ENCODE results near the gene INPP5K.

Gene INPP5K

GRCh38 chr17:1495265-1495989, 21.0 kb downstream of the INPP5K start:
- FAIRE-seq (no peak), DNase-seq (ENCODE audit: insufficient read length, low spot score) (no peak)
- TF ChIP-seq POU2F2 (IDR thresholded peaks at IDR 0.05; ENCODE audit: low read depth, low read length) (no peak), PAX5 (IDR thresholded peaks at IDR 0.05; ENCODE audit: insufficient read depth, low read length, severe bottlenecking) (no peak), TAF1 (IDR thresholded peaks at IDR 0.05; ENCODE audit: low read depth, low read length) (no peak), POLR2A (IDR thresholded peaks at IDR 0.05; ENCODE audit: low read depth, low read length) (no peak), POLR2AphosphoS5 (IDR thresholded peaks at IDR 0.05; ENCODE audit: low read depth, low read length) (no peak), SPI1 (IDR thresholded peaks at IDR 0.05; ENCODE audit: low read depth, low read length) (no peak)

GRCh38 chr17:1494736-1495253, 21.6 kb downstream of the INPP5K start:
- DNase-seq (ENCODE audit: insufficient read length, low spot score): no peak
- FAIRE-seq: no peak
- TF ChIP-seq POLR2AphosphoS5 (IDR thresholded peaks at IDR 0.05; ENCODE audit: low read depth, low read length) (no peak), SPI1 (IDR thresholded peaks at IDR 0.05; ENCODE audit: low read depth, low read length) (no peak), TAF1 (IDR thresholded peaks at IDR 0.05; ENCODE audit: low read depth, low read length) (no peak), PAX5 (IDR thresholded peaks at IDR 0.05; ENCODE audit: insufficient read depth, low read length, severe bottlenecking) (no peak), POLR2A (IDR thresholded peaks at IDR 0.05; ENCODE audit: low read depth, low read length) (no peak), POU2F2 (IDR thresholded peaks at IDR 0.05; ENCODE audit: low read depth, low read length) (no peak)

- TF ChIP-seq POLR2A (IDR thresholded peaks at IDR 0.05; ENCODE audit: low read depth, low read length) (no peak), TAF1 (IDR thresholded peaks at IDR 0.05; ENCODE audit: low read depth, low read length) (no peak), POU2F2 (IDR thresholded peaks at IDR 0.05; ENCODE audit: low read depth, low read length) (no peak), POLR2AphosphoS5 (IDR thresholded peaks at IDR 0.05; ENCODE audit: low read depth, low read length) (no peak), SPI1 (IDR thresholded peaks at IDR 0.05; ENCODE audit: low read depth, low read length) (no peak), PAX5 (IDR thresholded peaks at IDR 0.05; ENCODE audit: insufficient read depth, low read length, severe bottlenecking) (no peak)
- DNase-seq (ENCODE audit: insufficient read length, low spot score): no peak
These were observed 22.2 kb downstream of the INPP5K start for GRCh38 chr17:1494203-1494602.

GRCh38 chr17:1493291-1493980, 23.0 kb downstream of the INPP5K start:
- TF ChIP-seq POLR2A (IDR thresholded peaks at IDR 0.05; ENCODE audit: low read depth, low read length): no peak
- TF ChIP-seq SPI1 (IDR thresholded peaks at IDR 0.05; ENCODE audit: low read depth, low read length): no peak
- no peak for TF ChIP-seq POLR2AphosphoS5 (IDR thresholded peaks at IDR 0.05; ENCODE audit: low read depth, low read length)
- no peak for TF ChIP-seq TAF1 (IDR thresholded peaks at IDR 0.05; ENCODE audit: low read depth, low read length)
- TF ChIP-seq POU2F2 (IDR thresholded peaks at IDR 0.05; ENCODE audit: low read depth, low read length): no peak
- no peak for TF ChIP-seq PAX5 (IDR thresholded peaks at IDR 0.05; ENCODE audit: insufficient read depth, low read length, severe bottlenecking)
- DNase-seq (ENCODE audit: insufficient read length, low spot score) (no peak), FAIRE-seq (no peak)

More at GRCh38 chr17:1494203-1494602, 22.2 kb downstream of the INPP5K start:
- FAIRE-seq: no peak

GRCh38 chr17:1492249-1493206, 23.9 kb downstream of the INPP5K start, which contains the start of gene MYO1C:
Gene MYO1C (minus strand): TSS chr17:1492686. CDS start chr17:1492487, 199 bp downstream.
- no peak for FAIRE-seq
- no peak for TF ChIP-seq POLR2A (IDR thresholded peaks at IDR 0.05; ENCODE audit: low read depth, low read length)
- no peak for TF ChIP-seq TAF1 (IDR thresholded peaks at IDR 0.05; ENCODE audit: low read depth, low read length)
- TF ChIP-seq PAX5 (IDR thresholded peaks at IDR 0.05; ENCODE audit: insufficient read depth, low read length, severe bottlenecking): no peak
- TF ChIP-seq POU2F2 (IDR thresholded peaks at IDR 0.05; ENCODE audit: low read depth, low read length): no peak
- no peak for TF ChIP-seq POLR2AphosphoS5 (IDR thresholded peaks at IDR 0.05; ENCODE audit: low read depth, low read length)
- no peak for TF ChIP-seq SPI1 (IDR thresholded peaks at IDR 0.05; ENCODE audit: low read depth, low read length)
- DNase-seq (ENCODE audit: insufficient read length, low spot score): no peak

- DNase-seq (ENCODE audit: insufficient read length, low spot score) (peak; percentile 92), FAIRE-seq (peak; percentile 86)
- no peak for TF ChIP-seq POLR2A (IDR thresholded peaks at IDR 0.05; ENCODE audit: low read depth, low read length)
- no peak for TF ChIP-seq PAX5 (IDR thresholded peaks at IDR 0.05; ENCODE audit: insufficient read depth, low read length, severe bottlenecking)
- no peak for TF ChIP-seq TAF1 (IDR thresholded peaks at IDR 0.05; ENCODE audit: low read depth, low read length)
- no peak for TF ChIP-seq SPI1 (IDR thresholded peaks at IDR 0.05; ENCODE audit: low read depth, low read length)
- no peak for TF ChIP-seq POU2F2 (IDR thresholded peaks at IDR 0.05; ENCODE audit: low read depth, low read length)
- no peak for TF ChIP-seq POLR2AphosphoS5 (IDR thresholded peaks at IDR 0.05; ENCODE audit: low read depth, low read length)
These were observed 24.8 kb downstream of the INPP5K start for GRCh38 chr17:1491443-1492248.

- FAIRE-seq (peak; percentile 86), DNase-seq (ENCODE audit: insufficient read length, low spot score) (peak; percentile 93)
- TF ChIP-seq POLR2AphosphoS5 (IDR thresholded peaks at IDR 0.05; ENCODE audit: low read depth, low read length) (0 out of 2 replicates have a peak, but pooled peaks have one; percentile 20), POLR2A (IDR thresholded peaks at IDR 0.05; ENCODE audit: low read depth, low read length) (peak; percentile 36; the same call in 1 of the 2 replicates), POU2F2 (IDR thresholded peaks at IDR 0.05; ENCODE audit: low read depth, low read length) (no peak), SPI1 (IDR thresholded peaks at IDR 0.05; ENCODE audit: low read depth, low read length) (no peak), TAF1 (IDR thresholded peaks at IDR 0.05; ENCODE audit: low read depth, low read length) (no peak), PAX5 (IDR thresholded peaks at IDR 0.05; ENCODE audit: insufficient read depth, low read length, severe bottlenecking) (no peak)
These were observed 25.6 kb downstream of the INPP5K start for GRCh38 chr17:1490643-1491442.

All from GM12891 (cell line).